ENCODE results near the gene GABARAPL1.
A peak's percentile ranks its signal among the peaks of the same experiment; 100 is the strongest.
"Not testable (repeated sequence)": the region's sequence is repeated elsewhere in the genome, so short reads cannot be mapped to it uniquely, and the experiment has no call there.

Gene GABARAPL1

DNA sequence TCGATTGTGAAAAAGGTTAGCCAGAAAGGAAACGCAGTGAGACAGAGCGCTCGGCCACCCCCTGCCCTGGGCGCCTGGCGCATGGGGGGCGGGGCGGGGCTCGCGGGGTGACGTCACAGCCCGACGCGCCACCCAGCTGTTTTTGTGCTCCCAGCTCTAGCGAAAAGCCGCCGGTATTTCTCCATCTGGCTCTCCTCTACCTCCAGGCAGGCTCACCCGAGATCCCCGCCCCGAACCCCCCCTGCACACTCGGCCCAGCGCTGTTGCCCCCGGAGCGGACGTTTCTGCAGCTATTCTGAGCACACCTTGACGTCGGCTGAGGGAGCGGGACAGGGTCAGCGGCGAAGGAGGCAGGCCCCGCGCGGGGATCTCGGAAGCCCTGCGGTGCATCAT is at the start of gene GABARAPL1:
Gene GABARAPL1 (plus strand): TSS at position 139 of the 393 bp plus-strand sequence. CDS start 253 bp downstream, at position 392.
- peak; percentile 89 for DNase-seq

GRCh38 chr12:10163084-10163483 is 49.6 kb upstream of the GABARAPL1 start:
- DNase-seq, result no peak

- no peak for DNase-seq
These were observed 47.3 kb upstream of the GABARAPL1 start for GRCh38 chr12:10165421-10165820.

- DNase-seq, result peak; percentile 9
These were observed 45.1 kb upstream of the GABARAPL1 start for GRCh38 chr12:10167599-10167998.

DNA sequence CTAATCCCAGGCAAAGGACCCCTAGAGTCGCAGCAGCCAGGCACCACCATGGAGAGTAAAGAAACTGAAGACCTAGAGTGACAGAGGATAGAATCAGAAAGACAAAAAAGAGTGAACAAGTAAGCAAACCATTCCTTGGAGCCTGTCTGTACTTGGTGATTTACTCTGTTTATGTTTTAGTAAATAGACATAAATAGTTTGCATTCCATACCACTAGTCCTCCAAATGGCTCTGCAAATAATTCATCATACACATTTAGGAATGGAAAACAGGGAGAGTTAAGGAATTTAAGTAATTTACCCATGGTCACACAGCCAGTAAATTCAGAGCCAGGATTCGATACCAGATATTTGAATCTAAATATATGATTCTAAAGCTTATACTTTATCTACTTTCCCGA is 43.6 kb upstream of the GABARAPL1 start:
- DNase-seq, result no peak

GRCh38 chr12:10170216-10170615 is 42.5 kb upstream of the GABARAPL1 start:
- no peak for DNase-seq

GRCh38 chr12:10171973-10172728 is 40.5 kb upstream of the GABARAPL1 start, which contains the start of gene OLR1:
Gene OLR1, minus strand, starts transcription at chr12:10172132. Its CDS starts 55 bp downstream, at chr12:10172077.
- no peak for DNase-seq

- no peak for DNase-seq
These were observed 37.6 kb upstream of the GABARAPL1 start for GRCh38 chr12:10174986-10175614.

- DNase-seq, result no peak
These were observed 36.6 kb upstream of the GABARAPL1 start for GRCh38 chr12:10175846-10176636.

GRCh38 chr12:10178821-10179220 is 33.9 kb upstream of the GABARAPL1 start, which contains the start of gene TMEM52B:
Gene TMEM52B, plus strand, starts transcription at chr12:10179032. Its CDS starts 543 bp downstream, at chr12:10179575.
- DNase-seq, result no peak

- no peak for DNase-seq
These were observed 32.9 kb upstream of the GABARAPL1 start for GRCh38 chr12:10179776-10180181.

DNA sequence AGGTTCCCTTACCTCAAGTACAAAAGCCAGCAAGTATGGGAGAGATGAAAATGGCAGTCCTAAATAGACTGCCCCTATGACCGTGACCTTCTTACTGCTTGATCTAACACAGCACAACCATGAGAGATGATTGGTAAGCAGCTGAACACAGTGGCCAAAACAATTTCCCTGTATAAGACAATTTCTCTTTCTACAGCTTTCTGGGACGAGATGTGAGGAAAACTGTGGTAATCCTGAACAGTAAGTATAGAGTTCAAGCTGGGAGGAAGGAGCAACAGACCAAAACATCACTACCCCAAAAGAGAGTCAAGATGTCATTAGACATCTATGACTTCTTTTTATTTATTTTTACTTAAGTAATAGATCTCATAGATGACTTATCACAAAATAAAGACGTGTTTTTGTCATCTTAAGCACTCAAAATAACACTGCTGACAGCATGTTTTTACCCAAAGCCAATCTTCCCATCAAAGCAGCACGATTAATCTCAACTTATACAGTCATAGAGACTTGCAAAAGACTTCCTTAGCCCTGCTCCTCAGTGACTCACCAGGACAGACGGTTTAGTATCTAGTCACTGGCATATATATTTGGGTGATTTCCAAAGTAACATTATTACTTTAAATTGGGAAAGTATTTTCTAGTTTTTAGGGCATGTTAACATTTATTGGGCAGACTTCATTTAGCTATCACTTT is 30.2 kb upstream of the GABARAPL1 start:
- no peak for DNase-seq

- no peak for DNase-seq
These were observed 28.3 kb upstream of the GABARAPL1 start for GRCh38 chr12:10184261-10184843.

GRCh38 chr12:10186299-10186698 is 26.4 kb upstream of the GABARAPL1 start:
- DNase-seq, result peak; percentile 27

DNA sequence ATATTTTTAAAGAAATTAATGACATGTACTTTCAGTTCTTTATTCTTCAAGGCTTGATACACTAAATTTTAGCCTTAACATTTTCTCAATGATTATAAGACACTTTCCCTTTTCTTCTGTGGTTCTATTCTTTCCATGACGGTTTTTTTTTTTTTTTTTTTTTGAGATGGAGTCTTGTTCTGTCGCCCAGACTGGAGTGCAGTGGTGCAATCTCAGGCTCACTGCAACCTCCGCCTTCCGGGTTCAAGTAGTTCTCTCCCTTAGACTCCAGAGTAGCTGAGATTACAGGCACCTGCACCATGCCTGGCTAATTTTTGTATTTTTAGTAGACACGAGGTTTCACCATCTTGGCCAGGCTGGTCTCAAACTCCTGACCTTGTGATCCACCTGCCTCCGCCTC is 25.7 kb upstream of the GABARAPL1 start:
- not testable (repeated sequence) for DNase-seq

DNA sequence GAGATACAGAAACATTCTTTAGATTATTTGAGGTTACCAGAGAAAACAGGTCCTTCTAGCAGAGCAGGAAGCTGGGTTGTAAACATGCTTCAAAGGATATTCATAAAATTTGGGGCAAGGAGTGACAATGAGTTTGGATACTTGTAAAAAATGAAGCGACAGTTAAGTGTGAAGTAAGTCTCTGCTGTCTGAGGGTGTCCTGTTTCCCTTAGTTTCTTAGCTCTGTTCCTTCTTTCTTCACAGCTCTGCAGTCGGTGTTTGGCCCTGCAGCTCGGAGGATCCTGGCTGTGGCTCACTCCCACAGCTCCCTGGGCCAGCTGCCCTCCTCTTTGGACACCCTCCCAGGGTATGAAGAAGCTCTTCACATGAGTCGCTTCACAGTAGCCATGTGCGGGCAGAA is 23.0 kb upstream of the GABARAPL1 start:
- DNase-seq, result no peak

GRCh38 chr12:10190558-10191388 is 21.9 kb upstream of the GABARAPL1 start:
- peak; percentile 66 for DNase-seq

DNA sequence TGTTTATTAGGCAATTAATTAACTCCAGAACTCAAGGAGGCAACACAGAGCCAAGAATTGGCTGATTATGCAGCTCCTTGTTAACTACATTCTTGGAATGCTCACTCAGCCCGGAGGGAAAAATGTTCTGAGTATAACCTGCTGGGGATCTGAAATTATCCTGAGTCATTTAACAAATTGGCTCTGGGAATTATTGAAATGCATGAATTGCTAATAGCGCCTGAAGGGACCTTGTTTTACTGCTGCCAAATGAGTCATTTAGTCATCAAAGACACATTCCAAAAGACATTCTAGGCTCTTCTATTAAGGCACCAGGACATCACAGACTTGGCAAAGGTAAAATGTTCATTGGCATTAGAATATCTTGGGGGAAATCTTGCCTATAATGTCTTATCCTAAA is 20.8 kb upstream of the GABARAPL1 start:
- no peak for DNase-seq

GRCh38 chr12:10194160-10194670 is 18.5 kb upstream of the GABARAPL1 start:
- no peak for DNase-seq

DNA sequence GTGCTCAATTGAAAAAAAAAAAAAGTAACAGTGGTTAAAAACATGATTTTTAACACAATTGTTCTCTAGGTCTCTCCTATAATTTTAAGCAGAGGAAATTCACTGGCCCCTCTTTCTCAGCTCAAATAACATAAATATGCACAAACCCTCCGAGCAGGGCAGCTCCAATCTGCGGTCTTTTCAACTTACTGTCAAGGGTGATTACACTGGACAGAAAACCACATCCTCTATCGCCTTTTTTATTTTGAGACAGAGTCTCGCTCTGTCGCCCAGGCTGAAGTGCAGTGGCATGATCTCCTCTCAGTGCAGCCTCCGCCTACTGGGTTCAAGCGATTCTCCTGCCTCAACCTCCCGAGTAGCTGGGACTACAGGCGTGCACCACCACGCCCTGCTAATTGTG is 16.5 kb upstream of the GABARAPL1 start:
- peak; percentile 16 for DNase-seq

DNA sequence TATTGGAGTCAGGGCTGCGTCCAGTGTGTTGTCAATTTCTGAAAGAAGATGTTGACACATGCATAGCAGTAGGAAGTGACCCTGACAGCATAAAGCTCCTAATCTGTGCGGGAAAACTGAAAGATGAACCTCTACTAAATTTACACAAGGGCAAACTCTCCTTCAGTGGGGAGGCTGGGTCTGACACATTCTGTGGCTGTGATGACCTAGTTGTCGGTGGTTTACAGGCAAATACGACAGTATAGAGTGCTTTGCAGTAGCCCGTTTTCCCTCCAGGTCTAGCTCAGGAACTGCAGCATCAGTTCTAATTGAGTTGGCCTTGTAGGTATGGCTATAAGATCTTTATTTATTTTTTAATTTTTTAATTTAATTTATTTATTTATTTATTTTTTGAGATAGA is 14.8 kb upstream of the GABARAPL1 start:
- DNase-seq, result no peak
